GM19240 (cell line): ENCODE data around the gene KIF17.
"Not testable (repeated sequence)": the region's sequence is repeated elsewhere in the genome, so short reads cannot be mapped to it uniquely, and the experiment has no call there.

ENCODE experiments used
- DNase-seq: peaks from one replicate; pipeline ENCODE4 v3.0.0; 2011; ENCODE audit warnings: low spot score; ENCODE audit not compliant: insufficient read length

The KIF17 gene

GRCh38 chr1:20727746-20728316 is 10.0 kb upstream of the KIF17 start:
- no peak for DNase-seq

- no peak for DNase-seq
These were observed 9.3 kb upstream of the KIF17 start for GRCh38 chr1:20726932-20727745.

- DNase-seq = no peak
These were observed 8.5 kb upstream of the KIF17 start for GRCh38 chr1:20726118-20726911.

GRCh38 chr1:20725189-20726117 is 7.6 kb upstream of the KIF17 start:
- no peak for DNase-seq

- no peak for DNase-seq
These were observed 6.8 kb upstream of the KIF17 start for GRCh38 chr1:20724364-20725188.

- DNase-seq = no peak
These were observed 5.9 kb upstream of the KIF17 start for GRCh38 chr1:20723537-20724363.

GRCh38 chr1:20723159-20723536 is 5.3 kb upstream of the KIF17 start:
- DNase-seq = no peak

GRCh38 chr1:20721117-20722061 is 3.6 kb upstream of the KIF17 start:
- DNase-seq = no peak

- no peak for DNase-seq
These were observed 2.9 kb upstream of the KIF17 start for GRCh38 chr1:20720631-20721091.

GRCh38 chr1:20719871-20720620 is 2.2 kb upstream of the KIF17 start:
- DNase-seq = no peak

GRCh38 chr1:20719261-20719660 is 1.5 kb upstream of the KIF17 start:
- no peak for DNase-seq

GRCh38 chr1:20718343-20718882 is 606 bp upstream of the KIF17 start:
- not testable (repeated sequence) for DNase-seq

GRCh38 chr1:20716232-20716631 is 1.6 kb downstream of the KIF17 start:
- no peak for DNase-seq

- DNase-seq = no peak
These were observed 2.4 kb downstream of the KIF17 start for GRCh38 chr1:20715406-20715805.

GRCh38 chr1:20713440-20713839 is 4.4 kb downstream of the KIF17 start:
- no peak for DNase-seq

GRCh38 chr1:20712215-20712577 is 5.6 kb downstream of the KIF17 start:
- DNase-seq = no peak
